WTC11 (cell line): ENCODE data around the gene PSMG4. TPM values are rescaled to one million over a fixed set of nuclear protein-coding genes. Genes with fewer than 3 reads are reported as not detected.

Experiments
- ATAC-seq: fragments of 200-7000 bp; cut with Tn5 transposase; 2 replicates; pipeline ENCODE4 v1.10.0; 2021; ENCODE audit warnings: mild to moderate bottlenecking, moderate library complexity
- CTCF ChIA-PET: fragments of 300-600 bp; sonication (Branson Sonifier 250); formaldehyde crosslinking; loops from one replicate; lab custom pipeline; 2021; ENCODE audit warnings: antibody characterized with exemption; lab: Charles Lee
- POLR2A ChIA-PET: fragments of 350-600 bp; sonication (Branson Sonifier 250); formaldehyde crosslinking; loops from one replicate; lab custom pipeline; 2021; ENCODE audit warnings: antibody characterized with exemption; lab: Charles Lee
- DNase-seq: peaks from one replicate; pipeline ENCODE4 v3.0.0; 2021; ENCODE audit warnings: low spot score
- H3K27ac Mint-ChIP-seq: 2 replicates; pipeline ENCODE4 v1.8.0; 2021; ENCODE audit warnings: mixed read lengths
- H3K27me3 Mint-ChIP-seq: 2 replicates; pipeline ENCODE4 v1.8.0; 2021; ENCODE audit warnings: low read depth, mild to moderate bottlenecking, moderate library complexity, mixed read lengths
- H3K36me3 Mint-ChIP-seq: 2 replicates; pipeline ENCODE4 v1.8.0; 2021; ENCODE audit warnings: mixed read lengths
- H3K4me1 Mint-ChIP-seq: 2 replicates; pipeline ENCODE4 v1.8.0; 2022; ENCODE audit warnings: mixed read lengths
- H3K4me3 Mint-ChIP-seq: 2 replicates; pipeline ENCODE4 v1.8.0; 2021; ENCODE audit warnings: mild to moderate bottlenecking, moderate library complexity, mixed read lengths
- H3K9me3 Mint-ChIP-seq: 2 replicates; pipeline ENCODE4 v1.8.0; 2021; ENCODE audit warnings: mixed read lengths
- ESRRA ChIP-seq: sonication (generic); formaldehyde crosslinking; IDR thresholded peaks from 2 replicates; pipeline ENCODE4 v1.8.1; 2022; ENCODE audit warnings: mild to moderate bottlenecking, missing genetic modification reagents, borderline replicate concordance
- FOXJ3 ChIP-seq: sonication (generic); formaldehyde crosslinking; IDR thresholded peaks from 2 replicates; pipeline ENCODE4 v1.9.0; 2021; ENCODE audit warnings: missing genetic modification reagents, mild to moderate bottlenecking, borderline replicate concordance
- FOXP1 ChIP-seq: sonication (generic); formaldehyde crosslinking; IDR thresholded peaks from 2 replicates; pipeline ENCODE4 v1.8.0; 2022; ENCODE audit warnings: missing genetic modification reagents, mild to moderate bottlenecking, moderate library complexity, borderline replicate concordance
- IRF2 ChIP-seq: sonication (generic); formaldehyde crosslinking; IDR thresholded peaks from 2 replicates; pipeline ENCODE4 v1.8.0; 2022; ENCODE audit warnings: low read depth, missing genetic modification reagents, borderline replicate concordance
- JAZF1 ChIP-seq: fragments of 250-450 bp; sonication (Bioruptor Pico); IDR thresholded peaks from 2 replicates; pipeline ENCODE4 v1.9.0; 2021; ENCODE audit warnings: moderate library complexity, mild to moderate bottlenecking, inconsistent platforms
- MYBL2 ChIP-seq: sonication (generic); formaldehyde crosslinking; IDR thresholded peaks from 2 replicates; pipeline ENCODE4 v1.8.1; 2023; ENCODE audit warnings: mild to moderate bottlenecking, moderate library complexity, missing genetic modification reagents
- NFE2L1 ChIP-seq: sonication (generic); formaldehyde crosslinking; IDR thresholded peaks from 2 replicates; pipeline ENCODE4 v1.8.1; 2023; ENCODE audit warnings: missing genetic modification reagents
- NR2C2 ChIP-seq: sonication (generic); formaldehyde crosslinking; IDR thresholded peaks from 2 replicates; pipeline ENCODE4 v1.8.0; 2022; ENCODE audit warnings: mild to moderate bottlenecking, missing genetic modification reagents
- RELA ChIP-seq: sonication (generic); formaldehyde crosslinking; IDR thresholded peaks from 2 replicates; pipeline ENCODE4 v1.8.1; 2022; ENCODE audit warnings: missing genetic modification reagents, mild to moderate bottlenecking, borderline replicate concordance
- SMAD3 ChIP-seq: sonication (generic); formaldehyde crosslinking; IDR thresholded peaks from 2 replicates; pipeline ENCODE4 v1.8.0; 2022; ENCODE audit warnings: missing genetic modification reagents, mild to moderate bottlenecking, borderline replicate concordance
- SP1 ChIP-seq: sonication (generic); formaldehyde crosslinking; conservative IDR thresholded peaks from 2 replicates; pipeline ENCODE4 v1.8.1; 2022; ENCODE audit warnings: missing genetic modification reagents
- TP53 ChIP-seq: sonication (generic); formaldehyde crosslinking; IDR thresholded peaks from 2 replicates; pipeline ENCODE4 v1.8.1; 2023; ENCODE audit warnings: mild to moderate bottlenecking, missing genetic modification reagents
- ZNF138 ChIP-seq: sonication (generic); formaldehyde crosslinking; conservative IDR thresholded peaks from 2 replicates; pipeline ENCODE4 v1.8.1; 2022; ENCODE audit warnings: mild to moderate bottlenecking, moderate library complexity, missing genetic modification reagents
- ZNF317 ChIP-seq: sonication (generic); formaldehyde crosslinking; IDR thresholded peaks from 2 replicates; pipeline ENCODE4 v1.8.1; 2023; ENCODE audit warnings: low read depth, mild to moderate bottlenecking, moderate library complexity, missing genetic modification reagents, borderline replicate concordance
- total RNA-seq: library from RNA; stranded (reverse); gene quantifications from 3 replicates; pipeline ENCODE4 v1.2.3, GENCODE V29; 2021
- TF ChIP-seq, protein P1 (sequence below): fragments of 200-600 bp; IDR thresholded peaks from 2 replicates; pipeline ENCODE4 v1.8.0; 2022; ENCODE audit warnings: antibody characterized with exemption
- TF ChIP-seq, protein P2 (sequence below): sonication (generic); formaldehyde crosslinking; IDR thresholded peaks from 2 replicates; pipeline ENCODE4 v1.8.0; 2023; ENCODE audit warnings: missing genetic modification reagents, mild to moderate bottlenecking, borderline replicate concordance
- TF ChIP-seq, protein P3 (sequence below): sonication (generic); formaldehyde crosslinking; IDR thresholded peaks from 2 replicates; pipeline ENCODE4 v1.8.1; 2023; ENCODE audit warnings: mild to moderate bottlenecking, missing genetic modification reagents
- TF ChIP-seq, protein P4 (sequence below): sonication (generic); formaldehyde crosslinking; IDR thresholded peaks from 2 replicates; pipeline ENCODE4 v1.8.0; 2022; ENCODE audit warnings: mild to moderate bottlenecking, missing genetic modification reagents
- TF ChIP-seq, protein P5 (sequence below): sonication (generic); formaldehyde crosslinking; IDR thresholded peaks from 2 replicates; pipeline ENCODE4 v1.8.0; 2023; ENCODE audit warnings: mild to moderate bottlenecking, missing genetic modification reagents

The PSMG4 gene
- total RNA-seq, 1 experiment from 2014 or later: 38.2 TPM

DNA sequence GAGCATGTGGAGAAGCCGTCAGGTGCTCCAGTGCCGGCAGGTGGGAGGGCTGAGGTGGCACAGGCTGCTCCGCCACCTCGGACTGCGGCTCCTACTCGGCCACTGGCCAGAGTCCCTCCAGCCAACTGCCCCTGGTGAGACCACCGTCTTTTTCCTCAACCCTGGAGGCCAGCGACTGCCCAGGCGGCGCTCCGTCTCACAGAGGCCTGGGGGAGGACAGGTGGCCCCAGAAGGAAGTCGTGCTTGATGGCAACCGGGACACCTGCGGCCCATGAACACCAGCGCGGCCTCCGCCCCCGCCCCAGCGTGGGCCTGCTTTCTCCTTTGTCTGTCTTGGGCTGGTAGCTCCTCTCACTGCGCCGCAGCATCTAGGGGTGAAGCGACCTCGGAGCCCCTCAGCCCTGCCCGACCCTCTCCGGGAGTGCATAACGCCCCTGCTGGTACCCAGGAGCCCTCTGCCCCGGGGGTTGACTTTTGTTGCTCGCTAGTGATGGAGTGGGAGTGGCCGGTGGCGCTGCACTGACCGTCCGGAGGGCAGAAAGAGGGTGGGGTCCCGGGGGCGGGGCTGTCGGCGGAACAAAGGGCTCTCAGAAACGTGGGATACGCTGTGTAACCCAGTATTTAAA, 30.6 kb upstream of the PSMG4 start (continued):
- no peak for TF ChIP-seq JAZF1
- TF ChIP-seq IRF2 (CRISPR knock-in tag): no peak
- no peak for TF ChIP-seq SP1 (CRISPR knock-in tag)
- TF ChIP-seq, protein P1, sequence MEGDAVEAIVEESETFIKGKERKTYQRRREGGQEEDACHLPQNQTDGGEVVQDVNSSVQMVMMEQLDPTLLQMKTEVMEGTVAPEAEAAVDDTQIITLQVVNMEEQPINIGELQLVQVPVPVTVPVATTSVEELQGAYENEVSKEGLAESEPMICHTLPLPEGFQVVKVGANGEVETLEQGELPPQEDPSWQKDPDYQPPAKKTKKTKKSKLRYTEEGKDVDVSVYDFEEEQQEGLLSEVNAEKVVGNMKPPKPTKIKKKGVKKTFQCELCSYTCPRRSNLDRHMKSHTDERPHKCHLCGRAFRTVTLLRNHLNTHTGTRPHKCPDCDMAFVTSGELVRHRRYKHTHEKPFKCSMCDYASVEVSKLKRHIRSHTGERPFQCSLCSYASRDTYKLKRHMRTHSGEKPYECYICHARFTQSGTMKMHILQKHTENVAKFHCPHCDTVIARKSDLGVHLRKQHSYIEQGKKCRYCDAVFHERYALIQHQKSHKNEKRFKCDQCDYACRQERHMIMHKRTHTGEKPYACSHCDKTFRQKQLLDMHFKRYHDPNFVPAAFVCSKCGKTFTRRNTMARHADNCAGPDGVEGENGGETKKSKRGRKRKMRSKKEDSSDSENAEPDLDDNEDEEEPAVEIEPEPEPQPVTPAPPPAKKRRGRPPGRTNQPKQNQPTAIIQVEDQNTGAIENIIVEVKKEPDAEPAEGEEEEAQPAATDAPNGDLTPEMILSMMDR: no peak
- no peak; the same call in 1 of the 2 replicates for TF ChIP-seq TP53

DNA sequence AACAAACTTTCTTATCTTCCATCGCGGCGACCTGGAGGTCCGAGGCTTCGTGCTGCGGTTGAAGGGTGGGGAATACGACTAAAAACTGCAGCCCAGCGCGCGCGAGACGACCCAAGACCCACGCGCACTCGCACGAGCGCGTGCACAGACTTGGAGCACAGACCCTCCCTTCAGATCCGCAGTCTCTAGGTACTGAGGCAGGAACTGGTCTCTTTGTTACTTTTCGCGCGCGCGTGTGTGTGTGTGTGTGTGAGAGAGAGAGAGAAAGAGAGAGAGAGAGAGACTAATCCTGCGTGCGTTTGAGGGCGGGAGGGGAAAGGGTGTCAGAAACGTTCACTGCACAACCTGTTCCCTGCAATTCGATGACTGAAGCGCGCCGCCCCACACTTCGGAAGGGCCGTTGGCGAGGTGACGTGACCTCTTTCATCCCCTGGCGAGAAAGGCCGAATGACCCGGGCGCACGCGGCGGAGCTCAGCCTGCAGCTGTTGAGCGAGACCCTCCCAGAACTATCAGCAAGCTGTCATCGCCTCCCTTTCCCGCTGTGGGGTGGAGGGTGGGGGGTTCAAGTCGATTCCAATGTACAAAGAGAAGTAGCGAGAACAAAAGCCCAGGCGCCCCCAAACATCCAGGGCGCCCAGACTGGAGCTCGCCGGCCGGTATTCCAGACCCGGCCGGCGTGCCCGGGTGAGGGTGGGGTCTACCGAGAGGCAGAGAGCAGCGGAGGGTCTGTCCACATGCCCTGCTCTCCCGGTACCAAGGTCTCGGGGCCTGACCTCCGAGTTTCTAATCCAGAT, 29.8 kb upstream of the PSMG4 start:
- ATAC-seq (peak; percentile 1; the same call in 1 of the 2 replicates), DNase-seq (peak; percentile 66)
- CTCF ChIA-PET: interaction anchor here (0.6 to 5.2 kb wide), 12 partner anchors 10 to 276 kb away, joined by 3 to 65 read pairs (median 4); partner anchors contain the start of genes PSMG4, RIPK1, SLC22A23 and TUBB2A
- Mint-ChIP-seq H3K36me3 (peaks cover 18% of the 10 kb centered on the region), H3K4me3 (peak overlapping the region; percentile 89), H3K4me1 (peaks cover 50% of the 10 kb centered on the region), H3K27me3 (peaks cover 23% of the 10 kb centered on the region), H3K9me3 (no peaks in the 10 kb centered on the region), H3K27ac (peak overlapping the region; percentile 39; the same call in 1 of the 2 replicates)
- POLR2A ChIA-PET: interaction anchor here (0.9 to 3.1 kb wide), 5 partner anchors 20 to 70 kb away, joined by 3 to 24 read pairs (median 5); partner anchors contain the start of gene TUBB2A
- TF ChIP-seq FOXJ3 (CRISPR knock-in tag) (no peak), ZNF138 (no peak), FOXP1 (CRISPR knock-in tag) (peak; percentile 38; the same call in 1 of the 2 replicates), MYBL2 (CRISPR knock-in tag) (peak; percentile 25; the same call in 1 of the 2 replicates), RELA (CRISPR knock-in tag) (no peak), SMAD3 (CRISPR knock-in tag) (no peak), NR2C2 (CRISPR knock-in tag) (peak; percentile 51; the same call in 1 of the 2 replicates), ZNF317 (no peak), NFE2L1 (CRISPR knock-in tag) (0 out of 2 replicates have a peak, but pooled peaks have one; percentile 50), ESRRA (CRISPR knock-in tag) (0 out of 2 replicates have a peak, but pooled peaks have one; percentile 8), TP53 (no peak)
- TF ChIP-seq, protein P2, sequence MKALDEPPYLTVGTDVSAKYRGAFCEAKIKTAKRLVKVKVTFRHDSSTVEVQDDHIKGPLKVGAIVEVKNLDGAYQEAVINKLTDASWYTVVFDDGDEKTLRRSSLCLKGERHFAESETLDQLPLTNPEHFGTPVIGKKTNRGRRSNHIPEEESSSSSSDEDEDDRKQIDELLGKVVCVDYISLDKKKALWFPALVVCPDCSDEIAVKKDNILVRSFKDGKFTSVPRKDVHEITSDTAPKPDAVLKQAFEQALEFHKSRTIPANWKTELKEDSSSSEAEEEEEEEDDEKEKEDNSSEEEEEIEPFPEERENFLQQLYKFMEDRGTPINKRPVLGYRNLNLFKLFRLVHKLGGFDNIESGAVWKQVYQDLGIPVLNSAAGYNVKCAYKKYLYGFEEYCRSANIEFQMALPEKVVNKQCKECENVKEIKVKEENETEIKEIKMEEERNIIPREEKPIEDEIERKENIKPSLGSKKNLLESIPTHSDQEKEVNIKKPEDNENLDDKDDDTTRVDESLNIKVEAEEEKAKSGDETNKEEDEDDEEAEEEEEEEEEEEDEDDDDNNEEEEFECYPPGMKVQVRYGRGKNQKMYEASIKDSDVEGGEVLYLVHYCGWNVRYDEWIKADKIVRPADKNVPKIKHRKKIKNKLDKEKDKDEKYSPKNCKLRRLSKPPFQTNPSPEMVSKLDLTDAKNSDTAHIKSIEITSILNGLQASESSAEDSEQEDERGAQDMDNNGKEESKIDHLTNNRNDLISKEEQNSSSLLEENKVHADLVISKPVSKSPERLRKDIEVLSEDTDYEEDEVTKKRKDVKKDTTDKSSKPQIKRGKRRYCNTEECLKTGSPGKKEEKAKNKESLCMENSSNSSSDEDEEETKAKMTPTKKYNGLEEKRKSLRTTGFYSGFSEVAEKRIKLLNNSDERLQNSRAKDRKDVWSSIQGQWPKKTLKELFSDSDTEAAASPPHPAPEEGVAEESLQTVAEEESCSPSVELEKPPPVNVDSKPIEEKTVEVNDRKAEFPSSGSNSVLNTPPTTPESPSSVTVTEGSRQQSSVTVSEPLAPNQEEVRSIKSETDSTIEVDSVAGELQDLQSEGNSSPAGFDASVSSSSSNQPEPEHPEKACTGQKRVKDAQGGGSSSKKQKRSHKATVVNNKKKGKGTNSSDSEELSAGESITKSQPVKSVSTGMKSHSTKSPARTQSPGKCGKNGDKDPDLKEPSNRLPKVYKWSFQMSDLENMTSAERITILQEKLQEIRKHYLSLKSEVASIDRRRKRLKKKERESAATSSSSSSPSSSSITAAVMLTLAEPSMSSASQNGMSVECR (CRISPR knock-in tag): no peak
- TF ChIP-seq, protein P3, sequence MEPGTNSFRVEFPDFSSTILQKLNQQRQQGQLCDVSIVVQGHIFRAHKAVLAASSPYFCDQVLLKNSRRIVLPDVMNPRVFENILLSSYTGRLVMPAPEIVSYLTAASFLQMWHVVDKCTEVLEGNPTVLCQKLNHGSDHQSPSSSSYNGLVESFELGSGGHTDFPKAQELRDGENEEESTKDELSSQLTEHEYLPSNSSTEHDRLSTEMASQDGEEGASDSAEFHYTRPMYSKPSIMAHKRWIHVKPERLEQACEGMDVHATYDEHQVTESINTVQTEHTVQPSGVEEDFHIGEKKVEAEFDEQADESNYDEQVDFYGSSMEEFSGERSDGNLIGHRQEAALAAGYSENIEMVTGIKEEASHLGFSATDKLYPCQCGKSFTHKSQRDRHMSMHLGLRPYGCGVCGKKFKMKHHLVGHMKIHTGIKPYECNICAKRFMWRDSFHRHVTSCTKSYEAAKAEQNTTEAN (CRISPR knock-in tag): 0 out of 2 replicates have a peak, but pooled peaks have one; percentile 27
- TF ChIP-seq, protein P4, sequence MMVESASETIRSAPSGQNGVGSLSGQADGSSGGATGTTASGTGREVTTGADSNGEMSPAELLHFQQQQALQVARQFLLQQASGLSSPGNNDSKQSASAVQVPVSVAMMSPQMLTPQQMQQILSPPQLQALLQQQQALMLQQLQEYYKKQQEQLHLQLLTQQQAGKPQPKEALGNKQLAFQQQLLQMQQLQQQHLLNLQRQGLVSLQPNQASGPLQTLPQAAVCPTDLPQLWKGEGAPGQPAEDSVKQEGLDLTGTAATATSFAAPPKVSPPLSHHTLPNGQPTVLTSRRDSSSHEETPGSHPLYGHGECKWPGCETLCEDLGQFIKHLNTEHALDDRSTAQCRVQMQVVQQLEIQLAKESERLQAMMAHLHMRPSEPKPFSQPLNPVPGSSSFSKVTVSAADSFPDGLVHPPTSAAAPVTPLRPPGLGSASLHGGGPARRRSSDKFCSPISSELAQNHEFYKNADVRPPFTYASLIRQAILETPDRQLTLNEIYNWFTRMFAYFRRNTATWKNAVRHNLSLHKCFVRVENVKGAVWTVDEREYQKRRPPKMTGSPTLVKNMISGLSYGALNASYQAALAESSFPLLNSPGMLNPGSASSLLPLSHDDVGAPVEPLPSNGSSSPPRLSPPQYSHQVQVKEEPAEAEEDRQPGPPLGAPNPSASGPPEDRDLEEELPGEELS (CRISPR knock-in tag): peak; percentile 13; the same call in 1 of the 2 replicates
- TF ChIP-seq, protein P5, sequence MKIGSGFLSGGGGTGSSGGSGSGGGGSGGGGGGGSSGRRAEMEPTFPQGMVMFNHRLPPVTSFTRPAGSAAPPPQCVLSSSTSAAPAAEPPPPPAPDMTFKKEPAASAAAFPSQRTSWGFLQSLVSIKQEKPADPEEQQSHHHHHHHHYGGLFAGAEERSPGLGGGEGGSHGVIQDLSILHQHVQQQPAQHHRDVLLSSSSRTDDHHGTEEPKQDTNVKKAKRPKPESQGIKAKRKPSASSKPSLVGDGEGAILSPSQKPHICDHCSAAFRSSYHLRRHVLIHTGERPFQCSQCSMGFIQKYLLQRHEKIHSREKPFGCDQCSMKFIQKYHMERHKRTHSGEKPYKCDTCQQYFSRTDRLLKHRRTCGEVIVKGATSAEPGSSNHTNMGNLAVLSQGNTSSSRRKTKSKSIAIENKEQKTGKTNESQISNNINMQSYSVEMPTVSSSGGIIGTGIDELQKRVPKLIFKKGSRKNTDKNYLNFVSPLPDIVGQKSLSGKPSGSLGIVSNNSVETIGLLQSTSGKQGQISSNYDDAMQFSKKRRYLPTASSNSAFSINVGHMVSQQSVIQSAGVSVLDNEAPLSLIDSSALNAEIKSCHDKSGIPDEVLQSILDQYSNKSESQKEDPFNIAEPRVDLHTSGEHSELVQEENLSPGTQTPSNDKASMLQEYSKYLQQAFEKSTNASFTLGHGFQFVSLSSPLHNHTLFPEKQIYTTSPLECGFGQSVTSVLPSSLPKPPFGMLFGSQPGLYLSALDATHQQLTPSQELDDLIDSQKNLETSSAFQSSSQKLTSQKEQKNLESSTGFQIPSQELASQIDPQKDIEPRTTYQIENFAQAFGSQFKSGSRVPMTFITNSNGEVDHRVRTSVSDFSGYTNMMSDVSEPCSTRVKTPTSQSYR (CRISPR knock-in tag): peak; percentile 62; the same call in 1 of the 2 replicates
